ENCODE measurements around the gene HMG20A. TPM values are rescaled to one million over a fixed set of nuclear protein-coding genes. Genes with fewer than 3 reads are reported as not detected.

Gene HMG20A
- total RNA-seq, 2 donors from 2014 or later = 49.8 to 58.2 TPM

GRCh38 chr15:77510066-77511057, 89.7 kb downstream of the HMG20A start:
- H3K27ac Mint-ChIP-seq = peak overlapping the region; percentile 49
- H3K27me3 Mint-ChIP-seq (ENCODE audit: insufficient read depth) = no peaks in the 10 kb centered on the region
- Histone ChIP-seq H3K36me3 (ENCODE audit: control insufficient read depth, insufficient read depth, low read length) (no peaks in the 10 kb centered on the region), H3K27ac (ENCODE audit: low read depth, low read length) (no peak overlapping the region), H3K27me3 (ENCODE audit: control insufficient read depth, insufficient read depth, low read length, poor library complexity, severe bottlenecking) (no peaks in the 10 kb centered on the region), H3K4me1 (ENCODE audit: control insufficient read depth, insufficient read depth, low read length) (no peaks in the 10 kb centered on the region), H3K9ac (ENCODE audit: extremely low read depth, low read length, poor library complexity, severe bottlenecking) (no peak overlapping the region), H3K9me3 (ENCODE audit: control insufficient read depth, low read length) (no peaks in the 10 kb centered on the region), H3K4me3 (ENCODE audit: low read length) (no peak overlapping the region)
- H3K4me1 Mint-ChIP-seq = peaks cover 14% of the 10 kb centered on the region
- H3K9me3 Mint-ChIP-seq = no peaks in the 10 kb centered on the region
- 78 to 81% methylated on average over 7 to 11 of the region's 11 CpGs for WGBS, 2 experiments (ENCODE audit: insufficient coverage in 1 of 2, insufficient read length in 1 of 2)
- no peaks in the 10 kb centered on the region for H3K36me3 Mint-ChIP-seq (ENCODE audit: low read depth)
- H3K4me3 Mint-ChIP-seq = no peak overlapping the region
- no peak for TF ChIP-seq CTCF (conservative IDR thresholded peaks at IDR 0.05)
- peak; percentile 75 for DNase-seq

- H3K27me3 Mint-ChIP-seq (ENCODE audit: insufficient read depth) = no peaks in the 10 kb centered on the region
- no peak for DNase-seq
- WGBS, 2 experiments (ENCODE audit: insufficient coverage in 1 of 2, insufficient read length in 1 of 2) = 100% methylated on average over 1 of the region's 1 CpG; no CpG with 5 or more reads in 1 of the 2 experiments
- TF ChIP-seq CTCF (conservative IDR thresholded peaks at IDR 0.05) = no peak
- H3K36me3 Mint-ChIP-seq (ENCODE audit: low read depth) = no peaks in the 10 kb centered on the region
- no peaks in the 10 kb centered on the region for H3K36me3 ChIP-seq (ENCODE audit: control insufficient read depth, insufficient read depth, low read length)
- H3K9me3 ChIP-seq (ENCODE audit: control insufficient read depth, low read length) = no peaks in the 10 kb centered on the region
- no peak overlapping the region for H3K9ac ChIP-seq (ENCODE audit: extremely low read depth, low read length, poor library complexity, severe bottlenecking)
- H3K4me3 Mint-ChIP-seq = no peak overlapping the region
- H3K27ac Mint-ChIP-seq = no peak overlapping the region
- H3K4me1 Mint-ChIP-seq = peaks cover 18% of the 10 kb centered on the region
- H3K4me1 ChIP-seq (ENCODE audit: control insufficient read depth, insufficient read depth, low read length) = no peaks in the 10 kb centered on the region
- no peaks in the 10 kb centered on the region for H3K9me3 Mint-ChIP-seq
- no peaks in the 10 kb centered on the region for H3K27me3 ChIP-seq (ENCODE audit: control insufficient read depth, insufficient read depth, low read length, poor library complexity, severe bottlenecking)
- no peak overlapping the region for H3K4me3 ChIP-seq (ENCODE audit: low read length)
- no peak overlapping the region for H3K27ac ChIP-seq (ENCODE audit: low read depth, low read length)
Measured at GRCh38 chr15:77511869-77512268, 91.2 kb downstream of the HMG20A start.

GRCh38 chr15:77513226-77513625, 92.5 kb downstream of the HMG20A start:
- 92 to 94% methylated on average over 4 of the region's 4 CpGs for WGBS, 2 experiments (ENCODE audit: insufficient coverage in 1 of 2, insufficient read length in 1 of 2)
- Mint-ChIP-seq H3K36me3 (ENCODE audit: low read depth) (no peaks in the 10 kb centered on the region), H3K27me3 (ENCODE audit: insufficient read depth) (peaks cover under 1% of the 10 kb centered on the region), H3K27ac (no peak overlapping the region), H3K9me3 (no peaks in the 10 kb centered on the region), H3K4me1 (peaks cover 18% of the 10 kb centered on the region), H3K4me3 (no peak overlapping the region)
- H3K36me3 ChIP-seq (ENCODE audit: control insufficient read depth, insufficient read depth, low read length) = no peaks in the 10 kb centered on the region
- no peaks in the 10 kb centered on the region for H3K27me3 ChIP-seq (ENCODE audit: control insufficient read depth, insufficient read depth, low read length, poor library complexity, severe bottlenecking)
- H3K9ac ChIP-seq (ENCODE audit: extremely low read depth, low read length, poor library complexity, severe bottlenecking) = no peak overlapping the region
- no peak for TF ChIP-seq CTCF (conservative IDR thresholded peaks at IDR 0.05)
- no peaks in the 10 kb centered on the region for H3K4me1 ChIP-seq (ENCODE audit: control insufficient read depth, insufficient read depth, low read length)
- no peak for DNase-seq
- no peak overlapping the region for H3K27ac ChIP-seq (ENCODE audit: low read depth, low read length)
- H3K9me3 ChIP-seq (ENCODE audit: control insufficient read depth, low read length) = no peaks in the 10 kb centered on the region
- no peak overlapping the region for H3K4me3 ChIP-seq (ENCODE audit: low read length)
